Measurements from ENCODE around the gene LIG4. TPM values are rescaled to one million over a fixed set of nuclear protein-coding genes. Genes with fewer than 3 reads are reported as not detected.

The LIG4 gene
- total RNA-seq, 1 donor from 2014 or later: 12.5 TPM

- DNase-seq (ENCODE audit: low spot score): no peak
These were observed 4.8 kb downstream of the LIG4 start for GRCh38 chr13:108210551-108210950.

GRCh38 chr13:108200781-108201398 lies 14.4 kb downstream of the LIG4 start:
- DNase-seq (ENCODE audit: low spot score): no peak

More at GRCh38 chr13:108210551-108210950, 4.8 kb downstream of the LIG4 start:
- Mint-ChIP-seq H3K9me3 (ENCODE audit: unreplicated experiment) (no peaks in the 10 kb centered on the region), H3K4me3 (ENCODE audit: unreplicated experiment) (no peak overlapping the region), H3K36me3 (ENCODE audit: low read depth, unreplicated experiment) (peaks cover 3% of the 10 kb centered on the region), H3K4me1 (ENCODE audit: unreplicated experiment) (peaks cover 7% of the 10 kb centered on the region), H3K27ac (ENCODE audit: unreplicated experiment) (no peak overlapping the region), H3K27me3 (ENCODE audit: unreplicated experiment) (no peaks in the 10 kb centered on the region)
- TF ChIP-seq CTCF (IDR thresholded peaks at IDR 0.05; ENCODE audit: unreplicated experiment): no peak

GRCh38 chr13:108195861-108196260 lies 19.5 kb downstream of the LIG4 start:
- H3K9me3 Mint-ChIP-seq (ENCODE audit: unreplicated experiment): no peaks in the 10 kb centered on the region
- peaks cover 2% of the 10 kb centered on the region for H3K27me3 Mint-ChIP-seq (ENCODE audit: unreplicated experiment)
- H3K36me3 Mint-ChIP-seq (ENCODE audit: low read depth, unreplicated experiment): peaks cover 3% of the 10 kb centered on the region
- no peak overlapping the region for H3K4me3 Mint-ChIP-seq (ENCODE audit: unreplicated experiment)
- H3K27ac Mint-ChIP-seq (ENCODE audit: unreplicated experiment): no peak overlapping the region
- no peaks in the 10 kb centered on the region for H3K4me1 Mint-ChIP-seq (ENCODE audit: unreplicated experiment)
- TF ChIP-seq CTCF (IDR thresholded peaks at IDR 0.05; ENCODE audit: unreplicated experiment): no peak
- DNase-seq (ENCODE audit: low spot score): no peak

More at GRCh38 chr13:108200781-108201398, 14.4 kb downstream of the LIG4 start:
- no peak for TF ChIP-seq CTCF (IDR thresholded peaks at IDR 0.05; ENCODE audit: unreplicated experiment)
- Mint-ChIP-seq H3K4me1 (ENCODE audit: unreplicated experiment) (no peaks in the 10 kb centered on the region), H3K9me3 (ENCODE audit: unreplicated experiment) (no peaks in the 10 kb centered on the region), H3K27ac (ENCODE audit: unreplicated experiment) (no peak overlapping the region), H3K36me3 (ENCODE audit: low read depth, unreplicated experiment) (no peaks in the 10 kb centered on the region), H3K27me3 (ENCODE audit: unreplicated experiment) (no peaks in the 10 kb centered on the region), H3K4me3 (ENCODE audit: unreplicated experiment) (no peak overlapping the region)

- Mint-ChIP-seq H3K27ac (ENCODE audit: unreplicated experiment) (no peak overlapping the region), H3K4me1 (ENCODE audit: unreplicated experiment) (no peaks in the 10 kb centered on the region), H3K27me3 (ENCODE audit: unreplicated experiment) (peaks cover 2% of the 10 kb centered on the region), H3K36me3 (ENCODE audit: low read depth, unreplicated experiment) (peaks cover 3% of the 10 kb centered on the region), H3K9me3 (ENCODE audit: unreplicated experiment) (no peaks in the 10 kb centered on the region), H3K4me3 (ENCODE audit: unreplicated experiment) (no peak overlapping the region)
- DNase-seq (ENCODE audit: low spot score): no peak
- TF ChIP-seq CTCF (IDR thresholded peaks at IDR 0.05; ENCODE audit: unreplicated experiment): no peak
These were observed 20.2 kb downstream of the LIG4 start for GRCh38 chr13:108195146-108195545.

- H3K4me1 Mint-ChIP-seq (ENCODE audit: unreplicated experiment): no peaks in the 10 kb centered on the region
- TF ChIP-seq CTCF (IDR thresholded peaks at IDR 0.05; ENCODE audit: unreplicated experiment): no peak
- H3K36me3 Mint-ChIP-seq (ENCODE audit: low read depth, unreplicated experiment): peaks cover 3% of the 10 kb centered on the region
- no peak for DNase-seq (ENCODE audit: low spot score)
- no peaks in the 10 kb centered on the region for H3K9me3 Mint-ChIP-seq (ENCODE audit: unreplicated experiment)
- H3K4me3 Mint-ChIP-seq (ENCODE audit: unreplicated experiment): no peak overlapping the region
- H3K27me3 Mint-ChIP-seq (ENCODE audit: unreplicated experiment): peaks cover 2% of the 10 kb centered on the region
- no peak overlapping the region for H3K27ac Mint-ChIP-seq (ENCODE audit: unreplicated experiment)
These were observed 20.9 kb downstream of the LIG4 start for GRCh38 chr13:108194435-108194936.
